Subcutaneous adipose tissue (tissue), 4 donors: ENCODE results near the gene STPG3. TPM values are rescaled to one million over a fixed set of nuclear protein-coding genes. Genes with fewer than 3 reads are reported as not detected.

Source experiments
- CTCF ChIP-seq: fragments of 450-650 bp; IDR thresholded peaks from one replicate; pipeline ENCODE4 v1.5.1; 2016; ENCODE audit warnings: low read depth, mild to moderate bottlenecking, control low read depth, antibody characterized with exemption, moderate library complexity
- total RNA-seq, 4 donors: library from RNA; depleted of rRNA; stranded (reverse); fragments of >200 nt; gene quantifications; one replicate each; pipeline ENCODE4 v1.1.0, GENCODE V29; 2016

The STPG3 gene
- total RNA-seq, 4 donors from 2014 or later, result not detected

GRCh38 chr9:137236936-137237421, 14.1 kb upstream of the STPG3 start:
- no peak for TF ChIP-seq CTCF

GRCh38 chr9:137237759-137238726, 13.0 kb upstream of the STPG3 start:
- TF ChIP-seq CTCF, result no peak

- no peak for TF ChIP-seq CTCF
These were observed 10.7 kb upstream of the STPG3 start for GRCh38 chr9:137240318-137240840.

GRCh38 chr9:137240841-137241489, 10.1 kb upstream of the STPG3 start, which contains the start of gene TUBB4B:
TSS of gene TUBB4B (plus strand) at chr9:137241287. CDS start at chr9:137241361, 74 bp downstream.
- no peak for TF ChIP-seq CTCF

GRCh38 chr9:137241490-137242268, 9.4 kb upstream of the STPG3 start:
- TF ChIP-seq CTCF, result no peak

- TF ChIP-seq CTCF, result no peak
These were observed 8.6 kb upstream of the STPG3 start for GRCh38 chr9:137242269-137243203.
